HepG2 (cell line): ENCODE results near the gene AJUBA. TPM values are rescaled to one million over a fixed set of nuclear protein-coding genes. Genes with fewer than 3 reads are reported as not detected.
A peak's percentile ranks its signal among the peaks of the same experiment; 100 is the strongest.

ENCODE experiments used
- AGO2 ChIP-seq: fragments of 200-400 bp; formaldehyde crosslinking; optimal IDR thresholded peaks from 2 replicates; pipeline ENCODE3; 2017; ENCODE audit warnings: mild to moderate bottlenecking, low read depth, low read length, moderate library complexity
- CREB1 ChIP-seq, 2 experiments: fragments of 450-650 bp in 1 of 2; IDR thresholded peaks; 2 replicates each; pipeline ENCODE4 v1.6.1; 2016 to 2017; ENCODE audit warnings: control low read depth in 1 of 2, mild to moderate bottlenecking in 1 of 2, missing compliant biosample characterization in 1 of 2, missing genetic modification characterization in 1 of 2
- GABPA ChIP-seq, 2 experiments: IDR thresholded peaks; 2 replicates each; pipeline ENCODE4 v1.6.1; 2011 to 2016; ENCODE audit warnings: low read depth in 2 of 2, low read length in 1 of 2, missing biosample characterization in 1 of 2, missing genetic modification characterization in 1 of 2
- HDAC6 ChIP-seq: fragments of 200-600 bp; sonication (generic); IDR thresholded peaks from 2 replicates; pipeline ENCODE4 v1.7.0; 2017; ENCODE audit warnings: mild to moderate bottlenecking, antibody characterized with exemption, low read length, low read depth
- KDM1A ChIP-seq: IDR thresholded peaks from 2 replicates; pipeline ENCODE4 v1.6.1; 2016; ENCODE audit warnings: missing compliant biosample characterization
- NFKBIZ ChIP-seq: IDR thresholded peaks from 2 replicates; pipeline ENCODE4 v1.6.1; 2018; ENCODE audit warnings: missing genetic modification reagents, missing compliant biosample characterization
- PHF8 ChIP-seq: sonication (generic); formaldehyde crosslinking; IDR thresholded peaks from 2 replicates; pipeline ENCODE4 v1.5.0; 2020; ENCODE audit warnings: missing genetic modification reagents
- TAF15 ChIP-seq: fragments of 200-400 bp; formaldehyde crosslinking; IDR thresholded peaks from one replicate; pipeline ENCODE4 v1.6.1; 2018; ENCODE audit warnings: mild to moderate bottlenecking, low read depth, low read length; ENCODE audit not compliant: poor library complexity, severe bottlenecking
- XRCC5 ChIP-seq: fragments of 200-400 bp; formaldehyde crosslinking; optimal IDR thresholded peaks from 2 replicates; pipeline ENCODE3; 2017; ENCODE audit warnings: mild to moderate bottlenecking, low read length
- ZKSCAN1 ChIP-seq: fragments of 150-350 bp; IDR thresholded peaks from 2 replicates; pipeline ENCODE4 v1.6.1; 2014; ENCODE audit warnings: low read length
- ZNF121 ChIP-seq: sonication (generic); formaldehyde crosslinking; IDR thresholded peaks from 2 replicates; pipeline ENCODE4 v1.5.0; 2020; ENCODE audit warnings: mild to moderate bottlenecking, missing genetic modification reagents
- ZNF674 ChIP-seq: sonication (generic); formaldehyde crosslinking; IDR thresholded peaks from 2 replicates; pipeline ENCODE4 v1.5.0; 2020; ENCODE audit warnings: low read depth, mild to moderate bottlenecking, missing genetic modification reagents
- polyA plus RNA-seq, 8 experiments: library from polyadenylated mRNA; depleted of rRNA in 3 of 8; stranded (reverse) in 7 of 8; unstranded in 1 of 8; fragments of >200 nt; fragmentation: Illumina TruSeq in 4 of 8; extraction: Trizol in 4 of 8; gene quantifications; 2 replicates each; pipeline versions ENCODE4 v1.2.1 to v1.2.3, GENCODE V29; 2011 to 2016; ENCODE audit warnings: low read depth in 4 of 8, missing spikeins in 1 of 8, mixed read lengths in 1 of 8; ENCODE audit not compliant: insufficient read depth in 1 of 8
- total RNA-seq, 5 experiments: library from RNA; depleted of rRNA; stranded (reverse); fragments of >200 nt; fragmentation: Illumina TruSeq; extraction: Trizol; gene quantifications; 2 replicates each; pipeline ENCODE4 v1.2.3, GENCODE V29; 2016; ENCODE audit warnings: low read depth in 1 of 5
- TF ChIP-seq, protein P1 (sequence below): sonication (generic); formaldehyde crosslinking; IDR thresholded peaks from 2 replicates; pipeline ENCODE4 v1.8.0; 2022; ENCODE audit warnings: mild to moderate bottlenecking, missing genetic modification reagents, borderline replicate concordance
- TF ChIP-seq, protein P2 (sequence below): sonication (generic); formaldehyde crosslinking; IDR thresholded peaks from 2 replicates; pipeline ENCODE4 v1.4.0; 2020; ENCODE audit warnings: mild to moderate bottlenecking, low read depth, missing genetic modification reagents
- TF ChIP-seq, protein P3 (sequence below): sonication (generic); formaldehyde crosslinking; IDR thresholded peaks from 2 replicates; pipeline ENCODE4 v1.5.0; 2020; ENCODE audit warnings: missing genetic modification reagents
- TF ChIP-seq, protein P4 (sequence below): sonication (generic); formaldehyde crosslinking; IDR thresholded peaks from 2 replicates; pipeline ENCODE4 v1.4.0; 2020; ENCODE audit warnings: mild to moderate bottlenecking, missing genetic modification reagents

AJUBA gene
- total and polyA plus RNA-seq, 2 of the 13 experiments (the other 11 are each of a cell fraction or from before 2014, with no cell fraction given) = 157 to 241 TPM

DNA sequence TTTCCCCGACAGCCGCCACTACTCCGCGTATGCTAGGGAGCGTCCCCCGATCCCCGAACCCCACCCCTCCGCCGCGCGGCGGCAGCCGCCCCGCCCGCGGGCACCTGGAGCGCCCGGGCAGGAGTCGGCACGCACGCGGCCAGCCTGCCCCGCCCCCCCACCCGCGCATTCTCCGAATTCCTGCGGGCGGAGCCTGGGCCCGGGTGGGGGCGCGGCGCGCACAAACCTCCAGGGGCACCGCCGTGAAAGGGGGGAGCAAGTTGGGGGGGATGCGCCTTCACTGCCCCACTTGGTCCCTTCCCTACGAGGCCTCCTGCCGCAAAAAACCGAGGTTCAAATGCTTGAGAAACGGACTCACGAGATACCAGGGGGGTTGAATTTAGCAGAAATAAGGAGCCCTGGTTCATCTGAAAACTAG, 1.7 kb downstream of the AJUBA start (continued):
- TF ChIP-seq, protein P1, sequence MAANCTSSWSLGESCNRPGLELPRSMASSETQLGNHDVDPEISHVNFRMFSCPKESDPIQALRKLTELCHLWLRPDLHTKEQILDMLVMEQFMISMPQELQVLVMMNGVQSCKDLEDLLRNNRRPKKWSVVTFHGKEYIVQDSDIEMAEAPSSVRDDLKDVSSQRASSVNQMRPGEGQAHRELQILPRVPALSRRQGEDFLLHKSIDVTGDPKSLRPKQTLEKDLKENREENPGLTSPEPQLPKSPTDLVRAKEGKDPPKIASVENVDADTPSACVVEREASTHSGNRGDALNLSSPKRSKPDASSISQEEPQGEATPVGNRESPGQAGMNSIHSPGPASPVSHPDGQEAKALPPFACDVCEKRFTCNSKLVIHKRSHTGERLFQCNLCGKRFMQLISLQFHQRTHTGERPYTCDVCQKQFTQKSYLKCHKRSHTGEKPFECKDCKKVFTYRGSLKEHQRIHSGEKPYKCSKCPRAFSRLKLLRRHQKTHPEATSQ = no peak
- no peak for TF ChIP-seq XRCC5
- TF ChIP-seq, protein P2, sequence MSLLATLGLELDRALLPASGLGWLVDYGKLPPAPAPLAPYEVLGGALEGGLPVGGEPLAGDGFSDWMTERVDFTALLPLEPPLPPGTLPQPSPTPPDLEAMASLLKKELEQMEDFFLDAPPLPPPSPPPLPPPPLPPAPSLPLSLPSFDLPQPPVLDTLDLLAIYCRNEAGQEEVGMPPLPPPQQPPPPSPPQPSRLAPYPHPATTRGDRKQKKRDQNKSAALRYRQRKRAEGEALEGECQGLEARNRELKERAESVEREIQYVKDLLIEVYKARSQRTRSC (CRISPR knock-in tag) = no peak
- TF ChIP-seq KDM1A = no peak
- no peak for TF ChIP-seq GABPA (IDR thresholded peaks at IDR 0.05; ENCODE audit: low read depth, low read length)
- TF ChIP-seq GABPA (CRISPR knock-in tag; IDR thresholded peaks at IDR 0.05; ENCODE audit: low read depth) = no peak
- TF ChIP-seq ZNF674 (CRISPR knock-in tag) = no peak; the same call in 1 of the 2 replicates
- no peak for TF ChIP-seq TAF15
- TF ChIP-seq ZNF121 (CRISPR knock-in tag) = no peak
- TF ChIP-seq ZKSCAN1 = no peak
- no peak for TF ChIP-seq CREB1 (IDR thresholded peaks at IDR 0.05)
- no peak for TF ChIP-seq CREB1 (CRISPR knock-in tag; IDR thresholded peaks at IDR 0.05)
- TF ChIP-seq HDAC6 = no peak
- 0 out of 2 replicates have a peak, but pooled peaks have one; percentile 10 for TF ChIP-seq NFKBIZ (CRISPR knock-in tag)
- 0 out of 2 replicates have a peak, but pooled peaks have one; percentile 9 for TF ChIP-seq PHF8 (CRISPR knock-in tag)
- TF ChIP-seq, protein P3, sequence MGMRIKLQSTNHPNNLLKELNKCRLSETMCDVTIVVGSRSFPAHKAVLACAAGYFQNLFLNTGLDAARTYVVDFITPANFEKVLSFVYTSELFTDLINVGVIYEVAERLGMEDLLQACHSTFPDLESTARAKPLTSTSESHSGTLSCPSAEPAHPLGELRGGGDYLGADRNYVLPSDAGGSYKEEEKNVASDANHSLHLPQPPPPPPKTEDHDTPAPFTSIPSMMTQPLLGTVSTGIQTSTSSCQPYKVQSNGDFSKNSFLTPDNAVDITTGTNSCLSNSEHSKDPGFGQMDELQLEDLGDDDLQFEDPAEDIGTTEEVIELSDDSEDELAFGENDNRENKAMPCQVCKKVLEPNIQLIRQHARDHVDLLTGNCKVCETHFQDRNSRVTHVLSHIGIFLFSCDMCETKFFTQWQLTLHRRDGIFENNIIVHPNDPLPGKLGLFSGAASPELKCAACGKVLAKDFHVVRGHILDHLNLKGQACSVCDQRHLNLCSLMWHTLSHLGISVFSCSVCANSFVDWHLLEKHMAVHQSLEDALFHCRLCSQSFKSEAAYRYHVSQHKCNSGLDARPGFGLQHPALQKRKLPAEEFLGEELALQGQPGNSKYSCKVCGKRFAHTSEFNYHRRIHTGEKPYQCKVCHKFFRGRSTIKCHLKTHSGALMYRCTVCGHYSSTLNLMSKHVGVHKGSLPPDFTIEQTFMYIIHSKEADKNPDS (CRISPR knock-in tag) = no peak
- TF ChIP-seq, protein P4, sequence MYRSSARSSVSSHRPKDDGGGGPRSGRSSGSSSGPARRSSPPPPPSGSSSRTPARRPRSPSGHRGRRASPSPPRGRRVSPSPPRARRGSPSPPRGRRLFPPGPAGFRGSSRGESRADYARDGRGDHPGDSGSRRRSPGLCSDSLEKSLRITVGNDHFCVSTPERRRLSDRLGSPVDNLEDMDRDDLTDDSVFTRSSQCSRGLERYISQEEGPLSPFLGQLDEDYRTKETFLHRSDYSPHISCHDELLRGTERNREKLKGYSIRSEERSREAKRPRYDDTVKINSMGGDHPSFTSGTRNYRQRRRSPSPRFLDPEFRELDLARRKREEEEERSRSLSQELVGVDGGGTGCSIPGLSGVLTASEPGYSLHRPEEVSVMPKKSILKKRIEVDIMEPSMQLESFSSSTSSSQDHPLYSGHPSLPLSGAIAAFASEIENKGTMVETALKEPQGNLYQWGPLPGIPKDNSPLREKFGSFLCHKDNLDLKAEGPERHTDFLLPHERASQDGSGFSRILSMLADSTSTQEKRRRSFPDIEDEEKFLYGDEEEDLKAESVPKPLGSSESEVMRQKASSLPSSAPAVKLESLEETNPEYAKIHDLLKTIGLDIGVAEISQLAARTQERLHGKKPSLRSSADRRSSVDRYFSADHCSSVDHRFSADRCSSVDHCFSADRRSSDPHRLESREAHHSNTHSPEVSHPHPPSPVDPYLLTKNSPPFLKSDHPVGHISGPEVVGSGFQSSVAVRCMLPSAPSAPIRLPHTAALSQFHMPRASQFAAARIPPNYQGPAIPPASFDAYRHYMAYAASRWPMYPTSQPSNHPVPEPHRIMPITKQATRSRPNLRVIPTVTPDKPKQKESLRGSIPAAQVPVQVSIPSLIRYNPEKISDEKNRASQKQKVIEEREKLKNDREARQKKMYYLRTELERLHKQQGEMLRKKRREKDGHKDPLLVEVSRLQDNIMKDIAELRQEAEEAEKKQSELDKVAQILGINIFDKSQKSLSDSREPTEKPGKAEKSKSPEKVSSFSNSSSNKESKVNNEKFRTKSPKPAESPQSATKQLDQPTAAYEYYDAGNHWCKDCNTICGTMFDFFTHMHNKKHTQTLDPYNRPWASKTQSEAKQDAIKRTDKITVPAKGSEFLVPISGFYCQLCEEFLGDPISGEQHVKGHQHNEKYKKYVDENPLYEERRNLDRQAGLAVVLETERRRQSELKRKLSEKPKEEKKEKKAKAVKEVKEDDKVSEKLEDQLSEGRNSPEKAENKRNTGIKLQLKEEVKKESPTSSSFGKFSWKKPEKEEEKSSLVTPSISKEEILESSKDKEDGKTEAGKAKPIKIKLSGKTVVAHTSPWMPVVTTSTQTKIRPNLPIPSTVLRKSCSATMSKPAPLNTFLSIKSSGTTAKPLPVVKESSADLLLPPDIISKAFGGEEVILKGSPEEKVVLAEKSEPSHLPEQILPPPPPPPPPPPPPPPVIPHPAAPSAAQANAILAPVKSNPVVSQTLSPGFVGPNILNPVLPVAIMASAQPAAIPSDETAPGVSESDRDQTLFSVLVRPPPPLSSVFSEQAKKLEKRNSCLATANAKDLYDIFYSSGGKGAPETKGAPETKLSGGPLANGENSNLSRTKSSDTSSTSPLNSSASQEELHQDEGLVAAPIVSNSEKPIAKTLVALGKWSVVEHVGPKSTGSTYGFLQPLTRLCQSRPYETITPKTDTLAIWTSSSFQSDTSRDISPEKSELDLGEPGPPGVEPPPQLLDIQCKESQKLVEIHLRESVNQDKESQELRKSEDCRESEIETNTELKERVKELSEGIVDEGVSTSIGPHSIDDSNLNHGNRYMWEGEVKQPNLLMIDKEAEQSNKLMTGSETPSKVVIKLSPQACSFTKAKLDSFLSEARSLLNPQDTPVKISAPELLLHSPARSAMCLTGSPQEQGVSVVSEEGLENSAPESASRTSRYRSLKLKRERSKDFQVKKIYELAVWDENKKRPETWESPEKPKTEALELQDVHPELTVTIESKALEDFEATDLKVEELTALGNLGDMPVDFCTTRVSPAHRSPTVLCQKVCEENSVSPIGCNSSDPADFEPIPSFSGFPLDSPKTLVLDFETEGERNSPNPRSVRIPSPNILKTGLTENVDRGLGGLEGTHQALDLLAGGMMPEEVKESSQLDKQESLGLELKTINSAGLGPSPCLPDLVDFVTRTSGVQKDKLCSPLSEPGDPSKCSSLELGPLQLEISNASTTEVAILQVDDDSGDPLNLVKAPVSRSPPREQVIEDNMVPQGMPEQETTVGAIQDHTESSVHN (CRISPR knock-in tag) = peak; percentile 72; the same call in 1 of the 2 replicates
- no peak for TF ChIP-seq AGO2
